MM.1S (cell line): ENCODE results near the gene TEX38.

Source experiments
- DNase-seq: peaks from one replicate; pipeline ENCODE4 v3.0.0-alpha.2; 2015
- H2AFZ ChIP-seq: fragments of 300-600 bp; sonication (generic); 2 replicates; pipeline ENCODE4 v1.6.0; 2016; ENCODE audit warnings: antibody characterized with exemption, low read length
- H3F3A ChIP-seq: fragments of 300-600 bp; sonication (generic); 2 replicates; pipeline ENCODE4 v1.6.1; 2016; ENCODE audit warnings: mild to moderate bottlenecking, antibody characterized with exemption, low read length, moderate library complexity, mixed read lengths; ENCODE audit not compliant: insufficient read depth
- H3K27ac ChIP-seq: fragments of 300-600 bp; sonication (generic); 2 replicates; pipeline ENCODE4 v1.5.1; 2016; ENCODE audit warnings: mild to moderate bottlenecking, low read length
- H3K27me3 ChIP-seq: fragments of 300-600 bp; sonication (generic); replicated peaks from 2 replicates; pipeline ENCODE4 v1.6.0; 2016; ENCODE audit warnings: low read length; ENCODE audit not compliant: insufficient read depth
- H3K36me3 ChIP-seq: fragments of 300-600 bp; sonication (generic); replicated peaks from 2 replicates; pipeline ENCODE4 v1.6.1; 2016; ENCODE audit warnings: mild to moderate bottlenecking, low read length, mixed read lengths; ENCODE audit not compliant: insufficient read depth
- H3K4me1 ChIP-seq: fragments of 300-600 bp; sonication (generic); 2 replicates; pipeline ENCODE4 v1.6.1; 2016; ENCODE audit warnings: low read length, mixed read lengths
- H3K4me2 ChIP-seq: fragments of 300-600 bp; sonication (generic); 2 replicates; pipeline ENCODE4 v1.6.0; 2016; ENCODE audit warnings: low read depth, low read length
- H3K4me3 ChIP-seq: fragments of 300-600 bp; sonication (generic); 2 replicates; pipeline ENCODE4 v1.5.1; 2016; ENCODE audit warnings: low read length, mixed read lengths
- H3K79me2 ChIP-seq: fragments of 300-600 bp; sonication (generic); 2 replicates; pipeline ENCODE4 v1.6.1; 2016; ENCODE audit warnings: mixed run types, low read length, mixed read lengths
- H3K9ac ChIP-seq: fragments of 300-600 bp; sonication (generic); 2 replicates; pipeline ENCODE4 v1.6.1; 2016; ENCODE audit warnings: low read length, mixed read lengths
- H3K9me2 ChIP-seq: fragments of 300-600 bp; sonication (generic); replicated peaks from 2 replicates; pipeline ENCODE4 v1.6.1; 2016; ENCODE audit warnings: mild to moderate bottlenecking, low read length, mixed read lengths; ENCODE audit not compliant: insufficient read depth
- H3K9me3 ChIP-seq: fragments of 300-600 bp; sonication (generic); replicated peaks from 2 replicates; pipeline ENCODE4 v1.6.1; 2016; ENCODE audit warnings: mild to moderate bottlenecking, low read length, mixed read lengths; ENCODE audit not compliant: insufficient read depth
- H4K20me1 ChIP-seq: fragments of 300-600 bp; sonication (generic); 2 replicates; pipeline ENCODE4 v1.6.1; 2016; ENCODE audit warnings: mild to moderate bottlenecking, low read length, moderate library complexity, mixed read lengths; ENCODE audit not compliant: insufficient read depth
- CTCF ChIP-seq: fragments of 300-600 bp; sonication (generic); IDR thresholded peaks from 2 replicates; pipeline ENCODE4 v1.5.1; 2016; ENCODE audit warnings: antibody characterized with exemption, low read length, mixed read lengths
- EZH2 ChIP-seq: fragments of 300-600 bp; sonication (generic); optimal IDR thresholded peaks from 2 replicates; pipeline ENCODE3; 2017; ENCODE audit warnings: low read depth, mild to moderate bottlenecking, antibody characterized with exemption, low read length, mixed read lengths
- EZH2phosphoT487 ChIP-seq: fragments of 300-600 bp; sonication (generic); IDR thresholded peaks from 2 replicates; pipeline ENCODE4 v1.6.1; 2018; ENCODE audit warnings: antibody characterized with exemption, low read length

The TEX38 gene

GRCh38 chr1:46637444-46638083, 34.1 kb upstream of the TEX38 start:
- Histone ChIP-seq H3K4me2 (no peak overlapping the region), H3K36me3 (no peaks in the 10 kb centered on the region), H3K79me2 (no peaks in the 10 kb centered on the region), H3K27me3 (no peaks in the 10 kb centered on the region), H3K27ac (no peak overlapping the region), H4K20me1 (no peaks in the 10 kb centered on the region), H3F3A (no peaks in the 10 kb centered on the region), H3K4me3 (no peak overlapping the region), H3K9me3 (no peaks in the 10 kb centered on the region), H3K4me1 (no peaks in the 10 kb centered on the region), H3K9ac (no peak overlapping the region), H2AFZ (no peak overlapping the region), H3K9me2 (no peaks in the 10 kb centered on the region)
- TF ChIP-seq CTCF (no peak), EZH2phosphoT487 (no peak), EZH2 (no peak)
- no peak for DNase-seq

GRCh38 chr1:46638921-46639320, 32.7 kb upstream of the TEX38 start:
- Histone ChIP-seq H3K27me3 (no peaks in the 10 kb centered on the region), H3K27ac (no peak overlapping the region), H3F3A (no peaks in the 10 kb centered on the region), H3K9me2 (no peaks in the 10 kb centered on the region), H3K9ac (no peak overlapping the region), H3K4me3 (no peak overlapping the region), H3K4me1 (no peaks in the 10 kb centered on the region), H3K79me2 (no peaks in the 10 kb centered on the region), H3K9me3 (no peaks in the 10 kb centered on the region), H3K4me2 (no peak overlapping the region), H2AFZ (no peak overlapping the region), H4K20me1 (no peaks in the 10 kb centered on the region), H3K36me3 (no peaks in the 10 kb centered on the region)
- TF ChIP-seq EZH2 (no peak), CTCF (no peak), EZH2phosphoT487 (no peak)
- no peak for DNase-seq

- H3K79me2 ChIP-seq = no peaks in the 10 kb centered on the region
- H4K20me1 ChIP-seq = no peaks in the 10 kb centered on the region
- no peak overlapping the region for H3K27ac ChIP-seq
- no peaks in the 10 kb centered on the region for H3K36me3 ChIP-seq
- no peaks in the 10 kb centered on the region for H3K9me2 ChIP-seq
- H3K9me3 ChIP-seq = no peaks in the 10 kb centered on the region
- H3K9ac ChIP-seq = no peak overlapping the region
- H3K27me3 ChIP-seq = no peaks in the 10 kb centered on the region
- no peak overlapping the region for H2AFZ ChIP-seq
- DNase-seq = no peak
- no peak overlapping the region for H3K4me3 ChIP-seq
- no peaks in the 10 kb centered on the region for H3K4me1 ChIP-seq
- H3F3A ChIP-seq = no peaks in the 10 kb centered on the region
- H3K4me2 ChIP-seq = no peak overlapping the region
- no peak for TF ChIP-seq CTCF
- TF ChIP-seq EZH2 = no peak
- TF ChIP-seq EZH2phosphoT487 = no peak
Observed at GRCh38 chr1:46639547-46639946, 32.1 kb upstream of the TEX38 start.
